ENCODE data around the gene IGIP. TPM values are rescaled to one million over a fixed set of nuclear protein-coding genes. Genes with fewer than 3 reads are reported as not detected.

IGIP gene
- total and polyA plus RNA-seq, 2 donors (not counting 3 experiments of a cell fraction or from before 2014, with no cell fraction given): 0.86 to 3.3 TPM

DNA sequence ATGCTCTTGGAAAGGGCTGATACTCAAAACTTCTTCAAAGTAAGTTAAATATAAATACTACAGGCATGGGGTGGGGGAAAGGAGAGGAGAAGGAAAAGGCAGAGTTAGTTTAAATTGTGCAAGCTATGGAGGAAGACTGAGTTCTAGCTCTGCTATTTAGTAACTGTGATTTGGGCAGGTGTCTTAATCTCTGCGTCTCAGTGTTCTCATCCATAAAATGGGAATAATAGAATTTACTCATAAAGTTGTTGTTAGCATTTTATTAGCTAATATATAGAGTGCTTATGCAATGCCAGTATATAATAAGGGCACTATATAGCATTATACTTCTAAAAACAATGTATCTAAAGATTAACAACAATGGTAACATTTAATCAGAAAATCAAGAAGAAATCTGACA is 24.6 kb upstream of the IGIP start:
- TF ChIP-seq POLR2A (IDR thresholded peaks at IDR 0.05; ENCODE audit: low read depth, low read length) (no peak), CTCF (IDR thresholded peaks at IDR 0.05; ENCODE audit: extremely low read depth in 1 of 2, insufficient read depth in 1 of 2, low read depth in 1 of 2, low read length in 2 of 2) (no peak), MAX (IDR thresholded peaks at IDR 0.05; ENCODE audit: insufficient read depth, insufficient read length) (no peak), MYC (IDR thresholded peaks at IDR 0.05; ENCODE audit: low read depth, low read length) (no peak), JUN (IDR thresholded peaks at IDR 0.05; ENCODE audit: borderline replicate concordance, insufficient read depth, insufficient read length, low read depth) (no peak), GATA2 (IDR thresholded peaks at IDR 0.05; ENCODE audit: insufficient read depth, insufficient read length, low read depth, low read length) (no peak), FOS (IDR thresholded peaks at IDR 0.05; ENCODE audit: borderline replicate concordance, insufficient read depth, low read length) (no peak), EZH2 (IDR thresholded peaks at IDR 0.05; ENCODE audit: borderline replicate concordance, low read depth, low read length, severe bottlenecking) (no peak), POLR2AphosphoS5 (IDR thresholded peaks at IDR 0.05; ENCODE audit: insufficient read depth, low read depth, low read length) (no peak)
- intact Hi-C loops (cut with micrococcal nuclease) (no loop called here), dilution Hi-C loops (cut with MboI; ENCODE audit: extremely low pct_ligation_motif_present, low sequenced_read_pairs) (no loop called here)
- Histone ChIP-seq H3K9me1 (replicated peaks; ENCODE audit: control insufficient read depth, extremely low read depth, insufficient read depth, low read length) (no peaks in the 10 kb centered on the region), H3K9me3 (replicated peaks; ENCODE audit: control insufficient read depth, insufficient read depth, low read length) (no peaks in the 10 kb centered on the region), H3K27ac (ENCODE audit: insufficient read depth, low read depth, low read length) (no peak overlapping the region), H3K27me3 (ENCODE audit: control insufficient read depth in 2 of 2, insufficient read depth in 2 of 2, low read length in 2 of 2) (peaks cover 26 to 46% of the 10 kb centered on the region in 2 experiments), H3K4me1 (ENCODE audit: control insufficient read depth, extremely low read depth, insufficient read depth, low read length) (no peaks in the 10 kb centered on the region), H3K79me2 (ENCODE audit: control insufficient read depth, insufficient read depth, low read length) (no peaks in the 10 kb centered on the region), H4K20me1 (replicated peaks; ENCODE audit: control insufficient read depth, extremely low read depth, insufficient read depth, low read length) (no peaks in the 10 kb centered on the region), H3K9ac (replicated peaks; ENCODE audit: extremely low read depth, insufficient read depth, low read length) (no peak overlapping the region), H3K36me3 (ENCODE audit: control insufficient read depth in 2 of 2, extremely low read depth in 1 of 2, insufficient read depth in 2 of 2, low read length in 2 of 2) (no peaks in the 10 kb centered on the region), H3K4me2 (ENCODE audit: insufficient read depth, low read length) (no peak overlapping the region), H2AFZ (ENCODE audit: low read depth, low read length) (no peak overlapping the region), H3K4me3 (replicated peaks in 1 of 3; ENCODE audit: insufficient read depth in 1 of 3, low read depth in 1 of 3, low read length in 3 of 3) (no peak overlapping the region)
- DNase-seq (ENCODE audit: low read depth, low spot score) (no peak), FAIRE-seq (no peak)
- CTCF ChIA-PET: no interaction called here
- BruUV-seq (replicated peaks): no TSS peak
- POLR2A ChIA-PET: no interaction called here

Data from endothelial cell of umbilical vein (primary cell).